ENCODE results near the gene FYN.

- no peak for TF ChIP-seq CTCF (conservative IDR thresholded peaks at IDR 0.05)
- no peak for TF ChIP-seq ZFX (IDR thresholded peaks at IDR 0.05)
Observed at GRCh38 chr6:111792914-111793700, 80.1 kb downstream of the FYN start.

All from C4-2B (cell line).